GM21717 (cell line): ENCODE data around the gene KAT6B.
"Not testable (repeated sequence)": the region's sequence is repeated elsewhere in the genome, so short reads cannot be mapped to it uniquely, and the experiment has no call there.

Experiments used
- ATAC-seq: cut with Tn5 transposase; IDR thresholded peaks from one replicate; pipeline ENCODE4 v1.9.1; 2021; ENCODE audit warnings: mild to moderate bottlenecking, moderate library complexity; ENCODE audit not compliant: unreplicated experiment

Gene KAT6B

DNA sequence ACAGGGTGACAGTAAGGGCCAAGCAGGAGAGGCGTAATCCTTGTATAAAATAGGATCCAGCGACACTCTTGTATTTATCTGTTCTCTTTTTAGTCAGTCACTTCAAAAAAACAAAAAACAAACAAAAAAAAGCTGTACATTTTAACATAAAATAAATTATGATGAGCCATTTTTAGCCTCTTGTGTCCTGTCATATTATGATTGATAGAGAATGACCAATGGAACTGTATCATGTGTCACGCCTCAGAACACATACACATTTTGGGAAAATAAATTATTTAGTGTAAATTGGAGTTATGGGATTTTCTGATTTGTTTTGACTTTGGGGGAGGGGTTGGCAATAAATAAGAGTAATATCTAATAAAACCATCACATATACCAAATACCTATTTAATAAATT lies 205.7 kb downstream of the KAT6B start:
- ATAC-seq, result no peak

DNA sequence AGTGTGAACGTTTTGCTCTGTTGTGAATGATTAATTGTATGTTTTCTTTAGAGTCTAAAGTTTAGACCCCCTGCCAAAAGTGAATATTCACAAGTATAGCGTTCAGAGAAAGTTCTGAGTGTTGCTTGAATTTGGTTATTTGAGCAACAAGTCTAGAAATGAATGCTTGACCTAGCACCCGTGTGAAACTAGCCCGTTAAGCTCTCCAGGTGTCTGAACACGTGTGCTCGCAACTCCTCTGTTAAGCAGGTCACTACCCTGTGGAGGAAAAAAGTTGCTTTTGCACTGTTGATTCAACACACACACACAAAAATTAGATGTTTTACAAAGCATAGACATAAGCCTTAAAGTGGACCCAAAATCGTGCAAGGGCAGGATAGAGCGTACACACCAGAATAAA lies 206.4 kb downstream of the KAT6B start:
- ATAC-seq, result no peak

DNA sequence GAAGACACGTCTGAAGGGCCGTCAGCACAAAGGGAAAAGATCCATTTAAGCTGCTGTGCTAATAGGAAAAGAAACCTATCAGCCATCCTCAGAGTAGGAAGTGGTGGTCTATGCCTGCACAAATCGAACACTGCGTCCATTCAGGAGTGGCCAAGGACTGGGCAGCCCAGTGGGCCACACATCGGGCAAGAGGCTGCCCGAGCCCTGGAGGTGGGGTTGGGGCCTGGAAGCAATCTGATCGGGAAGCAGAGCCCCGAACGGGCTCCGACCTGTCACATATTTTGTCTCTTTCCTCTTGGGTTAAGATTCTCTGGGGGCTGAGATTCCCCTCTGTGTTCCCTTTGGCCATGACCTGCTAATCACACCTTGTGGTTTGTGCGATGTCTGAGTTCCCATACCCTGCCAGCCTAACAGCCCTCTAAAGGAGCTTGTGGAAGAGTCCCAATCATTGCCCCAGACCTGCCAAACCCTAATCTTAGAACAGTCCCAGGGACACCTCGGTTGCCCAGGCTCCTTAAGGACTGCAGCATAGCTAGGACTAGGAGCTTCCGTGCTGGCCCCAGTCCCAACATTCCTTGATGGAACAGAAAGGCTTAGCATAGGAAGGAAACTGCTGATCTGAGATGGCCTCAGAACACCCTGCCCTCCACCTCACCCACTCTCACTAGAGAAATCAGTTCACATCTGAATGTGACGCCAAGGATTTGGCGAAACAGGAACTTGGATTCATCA lies 207.2 kb downstream of the KAT6B start:
- no peak for ATAC-seq

DNA sequence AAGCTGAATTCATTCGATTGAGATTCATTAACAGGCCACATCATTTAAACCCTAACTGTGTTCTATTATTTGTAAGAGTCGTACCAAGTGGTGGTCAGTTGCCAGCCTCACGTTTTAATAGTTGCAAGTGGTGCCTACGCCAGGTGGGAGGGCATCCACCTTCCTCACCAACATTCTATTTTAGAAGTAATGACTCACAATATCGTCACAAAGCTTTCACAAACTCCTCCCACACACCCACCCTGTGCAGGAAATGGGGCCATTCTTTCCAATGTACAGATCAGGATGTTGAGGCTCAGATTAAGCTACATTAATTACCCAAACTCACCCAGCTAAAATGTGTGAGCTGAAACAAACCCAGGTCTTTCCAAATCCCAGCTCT lies 207.7 kb downstream of the KAT6B start:
- no peak for ATAC-seq

DNA sequence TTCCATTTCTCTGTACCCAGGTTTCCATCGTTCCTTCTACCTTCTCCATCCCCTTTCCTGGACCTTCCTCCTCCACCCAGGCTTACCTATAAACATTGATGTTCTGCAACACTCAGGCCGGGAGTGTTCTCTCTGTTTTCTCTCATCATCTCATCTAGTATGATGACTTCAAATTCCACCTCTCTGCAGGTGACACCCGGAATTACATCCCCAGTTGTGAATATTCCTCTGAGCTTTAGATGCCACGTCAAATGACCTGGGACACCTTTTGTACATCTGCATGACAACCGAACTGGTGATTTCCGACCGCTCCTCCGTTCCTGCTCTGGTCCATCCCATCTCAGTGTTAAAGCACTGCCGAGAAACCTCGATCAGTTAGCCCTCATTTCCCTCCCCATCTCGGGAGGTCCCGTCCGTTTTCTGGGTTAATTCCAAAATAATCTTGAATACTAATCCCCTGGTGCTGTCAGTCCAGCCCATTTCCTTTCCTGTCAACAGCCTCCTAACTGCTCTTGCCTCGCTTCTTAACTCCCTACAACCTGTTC lies 208.4 kb downstream of the KAT6B start:
- ATAC-seq, result no peak

DNA sequence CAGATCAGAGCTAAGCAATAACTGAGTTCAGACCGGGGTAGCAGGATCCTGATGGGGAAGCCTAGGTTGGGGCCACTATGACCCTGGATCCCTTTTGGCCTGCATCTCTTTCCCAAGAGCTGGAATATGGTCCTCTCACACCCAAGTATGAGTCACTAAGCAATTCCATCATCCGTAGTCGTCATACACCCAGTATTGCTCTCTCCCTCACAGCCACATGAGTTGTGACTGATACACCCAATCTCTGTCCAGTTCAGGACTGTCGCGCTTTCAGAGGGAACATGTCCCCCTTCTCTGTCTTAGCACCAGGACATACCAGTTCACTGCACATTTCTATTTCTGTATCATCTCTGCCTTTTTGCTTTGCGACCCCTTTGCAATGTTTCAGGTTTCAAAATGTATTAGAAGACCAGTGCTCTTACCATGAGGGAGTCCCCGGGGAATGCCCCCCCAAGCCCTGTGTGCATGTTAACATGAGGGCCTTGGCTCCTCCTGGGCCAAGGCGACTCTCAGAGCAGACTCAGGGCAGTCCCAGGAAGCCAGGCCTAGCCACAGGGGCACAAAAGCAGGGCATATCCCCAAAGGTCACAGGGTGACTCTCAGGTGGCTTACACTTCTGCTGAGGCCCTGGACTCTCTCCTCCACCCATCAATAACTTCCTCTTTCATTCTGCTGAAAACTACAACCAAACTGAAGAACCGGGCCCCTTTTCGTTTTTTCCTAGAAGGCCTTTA lies 209.7 kb downstream of the KAT6B start:
- ATAC-seq, result peak; percentile 52

DNA sequence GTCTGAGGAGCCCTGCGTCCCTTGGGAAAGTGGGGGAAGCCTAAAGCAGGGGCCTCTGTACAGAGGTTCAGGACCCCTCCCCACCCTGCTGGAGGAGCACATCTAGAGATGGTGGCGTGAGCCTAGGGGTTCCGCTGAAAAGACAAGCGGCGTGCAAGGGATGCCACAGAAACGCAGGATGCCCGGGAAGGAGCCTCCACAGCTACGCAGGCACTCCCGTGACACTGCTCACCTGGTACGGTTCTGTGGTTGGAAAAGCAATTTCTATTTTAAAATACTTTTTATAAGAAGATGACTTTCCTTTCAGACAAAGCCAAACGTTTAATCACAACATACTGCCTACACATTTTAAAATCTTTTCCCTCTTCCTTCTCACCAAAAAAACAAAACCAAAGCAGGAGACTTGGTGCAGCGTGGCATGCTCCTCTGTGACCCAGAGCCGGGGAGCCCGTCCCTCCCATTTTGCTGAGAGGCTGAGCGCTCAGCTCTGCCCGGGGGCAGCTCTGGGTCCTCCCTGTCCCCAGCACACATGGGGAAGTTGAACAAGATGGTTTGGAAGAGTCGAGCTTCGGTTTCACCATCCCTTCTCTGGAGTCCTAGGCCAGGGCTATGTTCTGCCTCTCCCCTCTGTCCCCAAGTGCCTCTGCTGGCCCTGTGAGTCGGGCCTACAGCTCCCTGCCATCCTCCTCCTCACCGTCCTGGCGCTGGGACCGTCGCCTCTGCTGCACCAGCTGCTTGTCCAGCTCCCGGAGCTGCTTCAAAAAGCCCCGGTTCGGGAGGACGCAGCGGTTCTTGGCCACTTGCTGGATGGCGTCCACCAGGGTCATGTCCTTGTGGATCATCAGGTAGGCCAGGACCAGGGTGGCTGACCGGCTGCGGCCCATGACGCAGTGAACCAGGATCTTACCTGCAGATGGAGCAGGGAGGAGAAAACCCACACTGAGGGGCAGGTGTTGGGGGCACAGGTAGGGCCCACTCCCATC lies 211.1 kb downstream of the KAT6B start:
- ATAC-seq, result no peak

DNA sequence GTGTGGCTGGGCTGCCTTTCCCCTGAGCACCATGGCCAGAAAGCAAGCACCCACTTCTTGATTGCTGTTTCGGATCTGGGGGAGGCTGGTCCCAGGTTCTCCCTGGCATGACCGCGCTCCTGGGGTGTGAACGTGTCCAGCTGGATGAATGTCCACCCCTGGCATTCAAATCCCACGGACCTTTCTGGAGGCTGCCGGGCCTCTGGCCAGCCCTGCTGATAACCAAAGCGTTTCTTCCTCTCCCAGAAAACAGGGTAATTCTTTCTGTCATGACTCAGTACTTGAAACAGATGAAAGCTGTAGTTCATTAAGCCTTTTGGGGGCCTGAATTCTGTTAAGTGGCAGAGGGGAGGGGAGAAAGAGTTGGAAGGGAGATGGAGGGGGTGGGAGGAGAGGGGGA lies 211.9 kb downstream of the KAT6B start:
- ATAC-seq, result no peak

DNA sequence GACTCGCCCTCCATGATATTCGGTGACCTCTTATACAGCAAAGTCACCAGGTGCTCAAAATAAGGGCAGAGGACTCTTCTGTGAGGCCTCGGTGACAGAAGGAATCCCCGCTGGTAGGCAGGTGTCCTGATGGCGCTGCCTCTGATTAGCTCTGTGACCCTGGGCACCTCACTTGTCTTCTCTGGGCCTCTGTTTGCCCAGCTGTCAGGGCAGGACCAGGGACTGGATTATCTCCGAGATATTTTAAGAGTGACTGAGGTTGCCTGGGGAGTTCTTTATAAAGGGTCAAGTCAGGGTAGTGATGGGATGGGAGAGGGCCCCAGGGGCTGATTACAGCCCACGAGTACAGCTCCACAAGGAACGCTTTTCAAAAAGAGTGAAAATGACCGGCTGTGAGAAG lies 214.2 kb downstream of the KAT6B start:
- ATAC-seq, result no peak

DNA sequence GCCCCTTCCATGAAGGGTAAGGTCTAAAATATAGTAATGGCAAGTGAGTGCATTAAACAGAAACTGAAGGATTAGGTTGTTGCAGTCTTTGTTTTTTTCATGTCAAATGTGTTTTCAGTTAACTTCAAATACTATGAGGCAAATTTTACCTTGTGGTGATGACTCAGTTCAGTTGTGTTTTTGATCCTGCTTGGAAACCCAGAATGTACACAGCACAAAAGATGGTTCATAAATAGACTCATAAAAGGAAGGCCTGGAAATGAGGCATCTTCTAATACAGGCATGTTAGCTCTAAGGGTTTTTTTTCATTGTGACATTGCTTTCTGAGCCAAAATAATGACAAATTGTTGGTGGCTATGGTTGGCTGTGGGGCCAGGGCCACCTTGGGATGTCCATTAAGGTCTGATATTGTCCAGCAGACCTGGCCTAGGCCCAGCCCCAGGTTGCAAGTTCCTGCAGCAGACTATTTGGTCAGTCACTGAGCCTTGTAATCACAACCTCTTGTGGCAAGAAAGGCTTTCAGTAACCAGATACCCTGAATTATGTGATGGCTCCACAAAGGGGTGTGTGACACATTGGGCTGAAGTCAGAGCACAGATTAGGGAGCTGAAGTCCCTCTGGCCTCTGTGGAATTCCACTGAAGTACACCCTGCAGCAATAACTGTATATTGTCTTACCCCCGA lies 216.0 kb downstream of the KAT6B start:
- no peak for ATAC-seq

DNA sequence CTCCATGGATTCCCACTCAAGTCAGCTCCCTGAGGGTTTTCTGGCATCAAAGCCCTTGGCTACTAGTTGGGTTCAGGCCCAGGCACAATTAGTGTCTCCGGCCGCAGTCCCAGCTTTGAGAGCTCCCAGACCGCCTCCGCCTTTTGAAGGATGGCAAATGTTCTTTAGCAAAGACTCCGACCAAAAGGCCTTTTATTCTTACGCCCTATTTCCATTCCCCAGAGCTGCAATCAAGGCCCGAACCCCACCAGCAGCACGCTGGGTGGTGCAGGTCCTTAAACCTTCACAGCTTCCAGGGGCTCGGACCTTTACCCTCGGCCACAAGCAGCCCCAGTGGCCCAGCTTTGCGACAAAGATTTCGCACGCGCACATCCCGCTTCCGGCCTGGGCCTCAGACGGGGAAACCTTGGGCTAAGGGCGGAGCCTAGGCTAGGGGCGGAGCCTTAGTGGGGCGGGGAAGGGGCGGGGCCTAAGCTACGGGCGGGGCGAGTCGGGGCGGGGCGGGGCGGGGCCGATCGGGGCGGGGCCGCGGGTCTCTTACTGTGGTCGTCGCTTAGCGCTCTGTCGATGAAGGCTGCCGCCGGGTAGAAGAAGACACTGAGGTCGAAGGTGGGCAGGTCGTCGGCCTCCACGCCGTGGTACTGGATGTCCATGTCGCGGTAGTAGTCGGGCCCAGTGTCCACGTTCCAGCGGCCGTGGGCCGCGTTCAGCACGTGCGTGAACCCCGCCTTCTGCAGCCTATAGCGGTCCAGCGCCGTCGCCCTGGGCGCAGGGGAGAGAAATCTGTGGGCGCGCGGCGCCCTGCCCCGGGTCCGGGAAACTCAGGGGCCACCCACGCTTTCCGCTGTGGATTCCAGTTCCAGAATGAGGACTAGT lies 217.1 kb downstream of the KAT6B start:
- no peak for ATAC-seq

DNA sequence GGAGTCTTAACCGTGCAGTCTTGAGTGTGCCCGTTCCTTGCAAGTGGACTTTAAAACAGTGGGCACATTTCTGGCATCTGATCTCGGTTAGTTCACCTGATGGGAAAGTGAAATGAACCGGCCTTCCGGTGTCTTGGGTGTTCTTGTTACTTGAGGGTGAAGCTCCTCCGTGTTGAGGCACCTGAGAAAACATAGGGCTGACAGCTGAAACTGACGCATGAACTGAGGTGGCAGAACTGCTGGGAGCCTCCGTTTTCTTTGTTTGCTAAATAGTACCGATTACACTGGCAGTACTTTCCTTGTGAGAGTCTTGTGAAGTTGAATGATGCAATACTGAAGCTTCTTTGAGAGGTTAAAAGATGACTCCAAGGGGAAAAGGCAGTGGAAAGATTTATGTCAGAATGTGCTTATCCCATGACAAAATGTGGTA lies 222.3 kb downstream of the KAT6B start:
- ATAC-seq, result no peak

DNA sequence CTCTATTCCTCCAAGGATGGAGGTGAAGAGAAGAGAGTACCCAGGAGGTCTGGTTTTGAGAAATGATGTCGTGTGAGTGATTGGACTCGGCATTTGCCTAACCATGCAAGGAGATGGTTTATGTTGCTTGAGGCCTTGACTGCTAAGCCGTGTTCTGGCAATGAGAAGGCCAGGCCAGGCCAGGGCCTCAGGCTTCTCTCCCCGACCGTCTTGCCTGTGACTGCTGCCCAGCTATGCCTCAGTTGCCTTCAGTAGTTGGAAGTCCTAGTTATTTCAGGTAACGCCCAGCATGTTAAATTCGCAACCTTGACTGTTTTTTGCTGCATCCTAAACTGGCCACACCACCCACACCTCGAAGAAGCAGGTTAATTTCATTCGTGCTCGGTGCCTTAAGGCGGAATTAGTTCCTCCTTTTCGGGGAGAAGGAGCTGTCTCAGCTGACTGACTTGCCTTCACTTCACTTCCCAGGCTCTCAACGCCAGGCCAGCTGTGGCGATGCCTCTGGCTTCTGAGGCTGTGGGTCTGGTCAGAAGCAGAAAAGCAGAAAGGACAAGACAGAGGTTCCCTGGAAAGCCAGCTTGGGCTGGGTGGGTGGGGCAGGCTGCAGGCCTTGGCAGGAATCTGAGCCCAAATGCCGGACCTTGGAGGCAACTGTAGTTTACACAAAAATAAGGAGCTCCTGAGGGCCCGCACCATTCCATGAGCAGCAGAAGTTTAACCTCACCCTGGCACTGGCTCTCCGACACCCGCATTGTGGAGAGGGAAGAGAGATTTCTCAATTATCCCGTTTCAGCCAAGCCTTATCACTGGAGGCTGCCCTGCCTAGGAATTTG lies 223.1 kb downstream of the KAT6B start:
- ATAC-seq, result no peak

DNA sequence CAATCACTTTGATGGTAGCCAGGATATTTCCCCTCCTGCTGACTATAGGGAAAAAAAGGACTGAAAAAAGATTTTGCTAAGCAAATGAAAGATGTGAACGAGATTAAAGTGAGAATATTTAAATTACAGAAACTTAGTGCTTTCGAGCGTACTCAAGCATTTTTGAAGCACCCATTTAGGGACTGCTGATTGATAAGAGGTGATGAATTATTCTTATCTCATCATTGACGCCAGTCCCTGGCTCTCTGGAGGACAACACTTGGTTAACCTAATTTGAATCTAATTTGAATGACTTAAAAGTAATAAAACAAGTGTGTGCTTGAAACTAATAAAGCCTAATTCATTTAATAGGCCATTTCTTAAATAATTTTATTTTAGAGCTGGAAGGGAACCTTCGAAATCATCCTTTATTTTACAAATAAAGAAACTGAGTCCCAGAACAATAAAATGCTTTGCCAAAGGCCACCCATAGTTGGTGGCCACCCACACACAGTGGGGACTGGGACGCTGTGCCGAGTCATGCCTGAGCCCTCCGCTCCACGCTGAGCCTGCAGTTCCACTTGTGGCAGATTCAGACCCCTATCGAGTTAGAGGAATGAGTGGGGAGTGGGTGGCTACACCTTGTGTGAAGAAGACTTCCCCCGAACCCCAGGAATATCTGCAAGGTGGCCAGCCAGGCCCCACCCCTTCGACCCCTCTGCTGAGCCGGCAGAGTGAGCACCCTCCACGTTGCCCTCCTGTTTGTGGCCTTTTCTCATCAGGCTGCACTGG lies 223.9 kb downstream of the KAT6B start:
- no peak for ATAC-seq

DNA sequence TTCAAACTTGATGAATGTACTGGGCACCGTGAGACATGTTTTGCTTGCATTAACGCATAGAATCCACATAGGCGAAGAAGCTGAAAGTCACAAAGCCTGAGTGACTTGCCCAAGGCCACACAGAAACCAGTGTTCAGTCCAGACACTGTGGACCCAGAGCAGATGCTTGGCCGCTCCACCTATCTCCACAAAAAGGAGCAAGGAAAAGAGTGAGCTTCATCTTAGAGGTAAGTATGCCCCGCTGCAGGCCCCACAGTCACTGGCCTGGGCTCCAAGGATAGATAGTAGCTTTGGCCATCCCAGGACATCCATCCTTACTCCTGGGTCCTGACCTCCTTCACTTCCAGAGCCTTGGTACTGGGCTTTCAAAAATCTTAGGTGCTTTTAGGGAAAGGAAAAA lies 224.9 kb downstream of the KAT6B start:
- ATAC-seq, result no peak

DNA sequence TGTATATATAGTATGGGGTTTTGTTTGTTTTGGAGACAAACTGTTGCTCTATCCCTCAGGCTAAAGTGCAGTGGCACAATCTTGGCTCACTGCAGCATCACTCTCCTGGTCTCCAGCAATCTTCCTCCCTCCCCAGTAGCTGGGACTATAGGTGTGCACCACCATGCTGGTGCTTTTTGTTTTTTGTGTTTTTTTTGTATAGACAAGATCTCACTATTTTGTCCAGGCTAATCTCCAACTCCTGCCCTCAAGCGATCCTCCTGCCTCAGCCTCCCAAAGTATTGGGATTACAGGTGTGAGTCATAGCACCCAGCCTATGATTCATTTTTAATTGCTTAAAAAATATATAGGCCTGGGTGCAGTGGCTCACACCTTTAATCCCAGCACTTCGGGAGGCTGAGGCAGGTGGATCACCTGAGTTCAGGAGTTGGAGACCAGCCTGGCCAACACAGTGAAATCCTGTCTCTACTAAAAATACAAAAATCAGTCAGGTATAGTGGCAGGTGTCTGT lies 229.6 kb downstream of the KAT6B start:
- ATAC-seq, result not testable (repeated sequence)

DNA sequence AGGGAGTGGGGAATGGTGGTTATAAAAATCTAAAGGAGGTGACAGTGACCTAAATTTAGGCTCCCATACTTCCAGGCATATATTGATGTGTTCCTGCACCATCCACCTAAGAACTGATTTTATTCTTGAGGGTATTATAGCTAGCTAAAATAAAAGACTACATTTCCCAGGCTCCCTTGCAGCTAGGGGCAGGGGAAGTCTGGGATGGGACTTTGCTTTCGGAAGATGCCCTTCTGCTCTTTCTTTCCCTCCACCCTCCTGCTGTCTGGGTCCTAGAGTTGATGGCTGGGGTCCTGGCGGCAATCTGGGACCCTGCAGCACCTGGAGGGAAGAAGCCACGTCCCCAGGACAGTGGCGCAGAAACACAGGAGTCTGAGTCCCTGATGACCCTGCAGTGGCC lies 231.3 kb downstream of the KAT6B start:
- ATAC-seq, result no peak

DNA sequence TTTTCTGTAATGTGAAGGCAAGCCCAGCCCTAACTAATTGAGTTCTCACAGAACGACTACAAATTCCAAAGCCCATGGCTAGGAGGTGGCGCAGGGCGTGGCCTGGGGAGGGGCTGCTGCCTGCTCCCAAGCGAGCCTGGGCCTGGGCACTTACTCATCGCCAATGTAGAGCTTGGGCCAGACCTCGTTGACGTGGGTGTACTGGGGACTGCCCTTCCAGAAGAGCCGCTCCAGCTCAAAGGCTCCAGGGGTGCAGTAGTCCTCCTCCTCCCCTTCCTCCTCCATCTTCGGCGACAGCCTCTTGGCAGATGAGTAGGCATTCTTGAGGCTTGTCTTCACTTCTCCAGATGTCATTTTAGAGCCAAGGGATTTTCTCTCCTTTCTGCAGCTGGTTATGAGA lies 231.8 kb downstream of the KAT6B start:
- no peak for ATAC-seq
